HepG2 (cell line): Measurements from ENCODE around the gene ZBTB34. TPM values are rescaled to one million over a fixed set of nuclear protein-coding genes. Genes with fewer than 3 reads are reported as not detected.

ENCODE experiments used
- ATAC-seq: fragments of 200-7000 bp; cut with Tn5 transposase; 3 replicates; pipeline ENCODE4 v1.9.1; 2020; ENCODE audit warnings: mild to moderate bottlenecking, moderate library complexity
- BruUV-seq: library from RNA; stranded (reverse); fragments of 400-500 nt; replicated peaks from 2 replicates; lab custom pipeline; 2021; lab: Mats Ljungman, UMichigan
- CTCF ChIA-PET: fragments of 300-600 bp; formaldehyde crosslinking; extraction: SDS; loops from one replicate; lab custom pipeline; 2021; ENCODE audit warnings: low total read pairs, inconsistent platforms, low intra/inter-chr PET ratio; lab: Yijun Ruan, JAX
- POLR2A ChIA-PET: fragments of 350-600 bp; sonication (Branson Sonifier 250); formaldehyde crosslinking; loops from one replicate; lab custom pipeline; 2020; ENCODE audit warnings: antibody characterized with exemption, inconsistent platforms; lab: Yijun Ruan, JAX
- DNase-seq: peaks from one replicate; pipeline ENCODE4 v3.0.0-alpha.2; 2015; ENCODE audit warnings: low spot score
- FAIRE-seq: peaks from 3 replicates; lab custom pipeline; 2011; peaks lifted over from hg19 to GRCh38; lab: Jason Lieb, UNC
- H2AFZ ChIP-seq: one replicate; pipeline ENCODE4 v1.6.1; 2011; ENCODE audit warnings: low read length, inconsistent platforms
- H3K27ac ChIP-seq: fragments of 300-600 bp; 3 replicates; pipeline ENCODE4 v1.8.0; 2011; ENCODE audit warnings: mixed run types, mild to moderate bottlenecking, mixed read lengths, low read length, inconsistent platforms; ENCODE audit not compliant: insufficient read depth; ENCODE audit errors: extremely low read length
- H3K27me3 ChIP-seq, 2 experiments: fragments of 200-600 bp in 1 of 2; 2 replicates in 1 of 2; 3 replicates in 1 of 2; pipeline versions ENCODE4 v1.6.0 to v1.8.0; 2011; ENCODE audit warnings: low read length in 2 of 2, mild to moderate bottlenecking in 2 of 2, moderate library complexity in 2 of 2, inconsistent platforms in 1 of 2; ENCODE audit not compliant: insufficient read depth in 2 of 2, control insufficient read depth in 1 of 2
- H3K36me3 ChIP-seq, 2 experiments: fragments of 200-600 bp in 1 of 2; replicated peaks in 1 of 2; 2 replicates in 1 of 2; 3 replicates in 1 of 2; pipeline versions ENCODE4 v1.5.1 to v1.8.0; 2011; ENCODE audit warnings: low read length in 2 of 2, inconsistent platforms in 1 of 2; ENCODE audit not compliant: insufficient read depth in 2 of 2, control insufficient read depth in 1 of 2
- H3K4me1 ChIP-seq: 2 replicates; pipeline ENCODE4 v1.5.1; 2012; ENCODE audit warnings: low read length, inconsistent platforms; ENCODE audit not compliant: insufficient read depth
- H3K4me2 ChIP-seq: 2 replicates; pipeline ENCODE4 v1.6.0; 2011; ENCODE audit warnings: low read depth, low read length, inconsistent platforms
- H3K4me3 ChIP-seq, 3 experiments: fragments of 200-600 bp in 1 of 3; sonication (generic), shearing (Covaris generic) in 1 of 3; replicated peaks in 1 of 3; 2 replicates each; pipeline ENCODE4 v1.5.1; 2011 to 2016; ENCODE audit warnings: low read length in 3 of 3, inconsistent platforms in 2 of 3, low read depth in 2 of 3, mild to moderate bottlenecking in 2 of 3, control low read depth in 1 of 3, mixed read lengths in 1 of 3; ENCODE audit not compliant: insufficient read depth in 1 of 3
- H3K79me2 ChIP-seq: one replicate; pipeline ENCODE4 v1.6.1; 2011; ENCODE audit warnings: low read length, inconsistent platforms; ENCODE audit not compliant: insufficient read depth
- H3K9ac ChIP-seq: 2 replicates; pipeline ENCODE4 v1.6.0; 2011; ENCODE audit warnings: mild to moderate bottlenecking, low read depth, low read length, inconsistent platforms; ENCODE audit not compliant: insufficient read depth
- H3K9me3 ChIP-seq: 2 replicates; pipeline ENCODE4 v1.5.1; 2012; ENCODE audit warnings: mild to moderate bottlenecking, low read length
- H4K20me1 ChIP-seq: 2 replicates; pipeline ENCODE4 v1.6.0; 2011; ENCODE audit warnings: inconsistent platforms, mild to moderate bottlenecking, low read length, moderate library complexity; ENCODE audit not compliant: insufficient read depth
- GABPA ChIP-seq, 2 experiments: IDR thresholded peaks; 2 replicates each; pipeline ENCODE4 v1.6.1; 2011 to 2016; ENCODE audit warnings: low read depth in 2 of 2, low read length in 1 of 2, missing biosample characterization in 1 of 2, missing genetic modification characterization in 1 of 2
- KDM5A ChIP-seq: fragments of 200-600 bp; sonication (generic); IDR thresholded peaks from 2 replicates; pipeline ENCODE4 v1.7.0; 2018; ENCODE audit warnings: antibody characterized with exemption, mild to moderate bottlenecking, low read length, borderline replicate concordance
- MAFG ChIP-seq: sonication (generic); formaldehyde crosslinking; IDR thresholded peaks from 2 replicates; pipeline ENCODE4 v1.5.1; 2020; ENCODE audit warnings: mild to moderate bottlenecking, missing genetic modification reagents
- ZNF431 ChIP-seq: sonication (generic); formaldehyde crosslinking; IDR thresholded peaks from 2 replicates; pipeline ENCODE4 v1.9.0; 2022; ENCODE audit warnings: missing genetic modification reagents, low read depth, mild to moderate bottlenecking, borderline replicate concordance
- ZNF609 ChIP-seq: sonication (generic); formaldehyde crosslinking; IDR thresholded peaks from 2 replicates; pipeline ENCODE4 v1.4.0; 2020; ENCODE audit warnings: mild to moderate bottlenecking, missing genetic modification reagents, borderline replicate concordance
- ZNF619 ChIP-seq: sonication (generic); formaldehyde crosslinking; IDR thresholded peaks from 2 replicates; pipeline ENCODE4 v1.4.0; 2020; ENCODE audit warnings: mild to moderate bottlenecking, missing genetic modification reagents
- ZNF792 ChIP-seq: IDR thresholded peaks from 2 replicates; pipeline ENCODE4 v1.6.1; 2016
- WGBS: methylation state at CpG from one replicate; pipeline ENCODE4 v1.1.6; 2017; ENCODE audit warnings: low lambda C conversion rate; 5-methylcytosine and 5-hydroxymethylcytosine counted together
- in situ Hi-C: cut with HindIII; loops from 2 replicates; pipeline ENCODE4 v1.10.0; 2017; ENCODE audit warnings: low pct_unique_long_range_greater_than_20kb; ENCODE audit not compliant: extremely low pct_ligation_motif_present
- intact Hi-C: fragments of 100-400 bp; cut with micrococcal nuclease; formaldehyde crosslinking; loops from one replicate; pipeline ENCODE4 v1.10.0; 2022; ENCODE audit not compliant: unreplicated experiment
- polyA plus RNA-seq, 8 experiments: library from polyadenylated mRNA; depleted of rRNA in 3 of 8; stranded (reverse) in 7 of 8; unstranded in 1 of 8; fragments of >200 nt; fragmentation: Illumina TruSeq in 4 of 8; extraction: Trizol in 4 of 8; gene quantifications; 2 replicates each; pipeline versions ENCODE4 v1.2.1 to v1.2.3, GENCODE V29; 2011 to 2016; ENCODE audit warnings: low read depth in 4 of 8, missing spikeins in 1 of 8, mixed read lengths in 1 of 8; ENCODE audit not compliant: insufficient read depth in 1 of 8
- total RNA-seq, 5 experiments: library from RNA; depleted of rRNA; stranded (reverse); fragments of >200 nt; fragmentation: Illumina TruSeq; extraction: Trizol; gene quantifications; 2 replicates each; pipeline ENCODE4 v1.2.3, GENCODE V29; 2016; ENCODE audit warnings: low read depth in 1 of 5

Gene ZBTB34
- total and polyA plus RNA-seq, 2 of the 13 experiments (the other 11 are each of a cell fraction or from before 2014, with no cell fraction given) = 5.9 to 8.7 TPM

- TF ChIP-seq GABPA (IDR thresholded peaks at IDR 0.05; ENCODE audit: low read depth, low read length) (no peak), GABPA (CRISPR knock-in tag; IDR thresholded peaks at IDR 0.05; ENCODE audit: low read depth) (no peak), MAFG (CRISPR knock-in tag) (no peak), ZNF609 (CRISPR knock-in tag) (no peak), ZNF619 (CRISPR knock-in tag) (no peak), ZNF431 (CRISPR knock-in tag) (no peak)
These were observed 9.1 kb upstream of the ZBTB34 start (continued) for GRCh38 chr9:126851286-126851880.

- intact Hi-C loops = no loop called here
- in situ Hi-C loops = no loop called here
These were observed 8.3 kb upstream of the ZBTB34 start for GRCh38 chr9:126852086-126852688.

More at GRCh38 chr9:126852086-126852688, 8.3 kb upstream of the ZBTB34 start:
- ChIA-PET POLR2A (no interaction called here), CTCF (no interaction called here)
- BruUV-seq = no TSS peak
- Histone ChIP-seq H3K4me3 (no peak overlapping the region), H3K4me2 (no peak overlapping the region), H3K4me1 (peaks cover 30% of the 10 kb centered on the region), H3K27me3 (peaks cover 0 to 9% of the 10 kb centered on the region in 2 experiments; a peak in 1 of 5 replicates), H3K27ac (no peak overlapping the region), H3K9me3 (no peaks in the 10 kb centered on the region), H3K9ac (no peak overlapping the region), H2AFZ (no peak overlapping the region), H3K36me3 (no peaks in the 10 kb centered on the region), H4K20me1 (no peaks in the 10 kb centered on the region), H3K79me2 (no peaks in the 10 kb centered on the region)
- 9% methylated on average over 3 of the region's 3 CpGs for WGBS
- ATAC-seq = no peak
- FAIRE-seq = no peak
- no peak for DNase-seq
- no peak for TF ChIP-seq ZNF792 (CRISPR knock-in tag)
- TF ChIP-seq KDM5A = no peak
